Gastroesophageal sphincter (tissue), 4 donors: Measurements from ENCODE around the gene SHC4. TPM values are rescaled to one million over a fixed set of nuclear protein-coding genes. Genes with fewer than 3 reads are reported as not detected.

Experiments used
- ATAC-seq: fragments of 150-250 bp; one replicate; pipeline ENCODE4 v1.9.1; 2016; ENCODE audit warnings: mild to moderate bottlenecking, moderate library complexity
- H3K27ac ChIP-seq, 4 donors: fragments of 200-600 bp; sonication (generic) in 3 of 4; 1 replicate in 3 of 4; 2 replicates in 1 of 4; pipeline ENCODE4 v1.5.1; 2016 to 2019
- H3K27me3 ChIP-seq: fragments of 200-600 bp; sonication (generic); one replicate; pipeline ENCODE4 v1.5.1; 2019
- H3K36me3 ChIP-seq, 2 donors: fragments of 200-600 bp; sonication (generic); one replicate each; pipeline ENCODE4 v1.5.1; 2019; ENCODE audit warnings: control low read depth in 1 of 2
- H3K4me1 ChIP-seq, 3 donors: fragments of 200-600 bp; sonication (generic); 1 replicate in 2 of 3; 2 replicates in 1 of 3; pipeline ENCODE4 v1.5.1; 2016 to 2019; ENCODE audit warnings: control low read depth in 2 of 3
- H3K4me3 ChIP-seq, 2 donors: fragments of 200-600 bp; sonication (generic); one replicate each; pipeline ENCODE4 v1.5.1; 2019; ENCODE audit warnings: mild to moderate bottlenecking in 1 of 2, moderate library complexity in 1 of 2
- H3K9me3 ChIP-seq, 3 donors: fragments of 200-600 bp; sonication (generic); one replicate each; pipeline ENCODE4 v1.5.1; 2017 to 2019; ENCODE audit warnings: control low read depth in 2 of 3
- EP300 ChIP-seq: sonication (generic); formaldehyde crosslinking; IDR thresholded peaks from one replicate; pipeline ENCODE4 v1.6.1; 2017; ENCODE audit warnings: antibody characterized with exemption, mild to moderate bottlenecking
- POLR2A ChIP-seq, 2 donors: fragments of 450-650 bp; IDR thresholded peaks; one replicate each; pipeline ENCODE4 v1.6.1; 2017; ENCODE audit warnings: antibody characterized with exemption in 2 of 2, mild to moderate bottlenecking in 2 of 2, moderate library complexity in 1 of 2
- POLR2AphosphoS5 ChIP-seq: sonication (generic); formaldehyde crosslinking; IDR thresholded peaks from one replicate; pipeline ENCODE4 v1.6.1; 2017; ENCODE audit warnings: antibody characterized with exemption
- WGBS, 2 donors: methylation state at CpG; one replicate each; pipeline ENCODE4 v1.1.5; 2018; ENCODE audit warnings: low coverage in 1 of 2; 5-methylcytosine and 5-hydroxymethylcytosine counted together
- total RNA-seq, 4 donors: library from RNA; depleted of rRNA; stranded (reverse); fragments of >200 nt; gene quantifications; one replicate each; pipeline ENCODE4 v1.1.0, GENCODE V29; 2016
- TF ChIP-seq, protein P1 (sequence below), 4 experiments: fragments of 200-600 bp in 2 of 4; fragments of 450-650 bp in 2 of 4; sonication (generic) in 1 of 4; IDR thresholded peaks; one replicate each; pipeline ENCODE4 v1.5.1; 2017 to 2019; ENCODE audit warnings: antibody characterized with exemption in 4 of 4, mild to moderate bottlenecking in 2 of 4, moderate library complexity in 2 of 4

The SHC4 gene
- total RNA-seq, 4 donors from 2014 or later = 1.4 to 4.2 (median 2.1) TPM

DNA sequence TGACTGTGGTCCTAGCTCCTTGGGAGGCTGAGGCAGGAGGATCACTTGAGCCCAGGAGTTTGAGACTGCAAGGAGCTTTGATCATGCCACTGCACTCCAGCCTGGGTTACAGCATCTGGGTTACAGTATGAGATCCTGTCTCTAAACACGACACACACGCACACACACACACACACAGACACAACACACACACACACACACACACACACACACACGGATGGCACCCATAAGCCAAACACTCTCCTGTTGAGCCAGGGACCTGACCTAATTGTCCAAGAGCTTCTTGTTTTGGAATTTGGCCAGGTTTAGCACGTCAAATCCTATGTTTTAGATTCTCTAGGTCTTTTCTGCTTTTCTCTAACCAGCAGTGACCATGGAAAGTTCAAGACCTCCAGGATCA lies 59.0 kb downstream of the SHC4 start:
- Histone ChIP-seq H3K4me1 (no peaks in the 10 kb centered on the region), H3K9me3 (no peaks in the 10 kb centered on the region), H3K36me3 (no peaks in the 10 kb centered on the region), H3K27me3 (no peaks in the 10 kb centered on the region), H3K4me3 (no peak overlapping the region), H3K27ac (no peak overlapping the region)
- TF ChIP-seq EP300 (no peak), POLR2A (IDR thresholded peaks at IDR 0.05) (no peak), POLR2AphosphoS5 (no peak)
- TF ChIP-seq, protein P1, sequence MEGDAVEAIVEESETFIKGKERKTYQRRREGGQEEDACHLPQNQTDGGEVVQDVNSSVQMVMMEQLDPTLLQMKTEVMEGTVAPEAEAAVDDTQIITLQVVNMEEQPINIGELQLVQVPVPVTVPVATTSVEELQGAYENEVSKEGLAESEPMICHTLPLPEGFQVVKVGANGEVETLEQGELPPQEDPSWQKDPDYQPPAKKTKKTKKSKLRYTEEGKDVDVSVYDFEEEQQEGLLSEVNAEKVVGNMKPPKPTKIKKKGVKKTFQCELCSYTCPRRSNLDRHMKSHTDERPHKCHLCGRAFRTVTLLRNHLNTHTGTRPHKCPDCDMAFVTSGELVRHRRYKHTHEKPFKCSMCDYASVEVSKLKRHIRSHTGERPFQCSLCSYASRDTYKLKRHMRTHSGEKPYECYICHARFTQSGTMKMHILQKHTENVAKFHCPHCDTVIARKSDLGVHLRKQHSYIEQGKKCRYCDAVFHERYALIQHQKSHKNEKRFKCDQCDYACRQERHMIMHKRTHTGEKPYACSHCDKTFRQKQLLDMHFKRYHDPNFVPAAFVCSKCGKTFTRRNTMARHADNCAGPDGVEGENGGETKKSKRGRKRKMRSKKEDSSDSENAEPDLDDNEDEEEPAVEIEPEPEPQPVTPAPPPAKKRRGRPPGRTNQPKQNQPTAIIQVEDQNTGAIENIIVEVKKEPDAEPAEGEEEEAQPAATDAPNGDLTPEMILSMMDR (IDR thresholded peaks at IDR 0.05) = no peak
- WGBS, 2 donors = 75 to 97% methylated on average over 2 to 3 of the region's 4 CpGs
- ATAC-seq = no peak

DNA sequence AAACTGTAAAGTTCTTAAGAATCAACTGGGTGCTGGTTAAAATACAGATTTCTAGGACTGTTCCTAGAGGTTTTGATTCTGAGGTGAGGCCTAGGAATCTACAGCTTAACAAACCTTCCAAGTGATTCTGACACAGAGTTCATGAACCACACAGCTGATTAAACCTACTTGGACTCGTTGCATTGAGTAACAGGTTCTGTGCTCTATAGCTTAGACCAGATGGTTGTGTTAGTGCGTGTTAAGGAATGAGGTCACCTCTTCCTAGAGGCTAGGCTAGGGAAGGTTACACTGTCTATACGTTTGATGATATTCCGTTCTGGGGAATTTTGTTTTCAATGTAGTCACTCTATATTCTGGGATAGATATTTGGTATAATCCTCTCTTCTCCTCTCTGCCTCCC lies 63.9 kb downstream of the SHC4 start:
- Histone ChIP-seq H3K36me3 (no peaks in the 10 kb centered on the region), H3K4me3 (no peak overlapping the region), H3K27me3 (no peaks in the 10 kb centered on the region), H3K9me3 (no peaks in the 10 kb centered on the region), H3K27ac (no peak overlapping the region), H3K4me1 (no peaks in the 10 kb centered on the region)
- TF ChIP-seq POLR2A (IDR thresholded peaks at IDR 0.05) = no peak
- no peak for TF ChIP-seq EP300
- TF ChIP-seq, protein P1 (IDR thresholded peaks at IDR 0.05) = no peak
- 92 to 93% methylated on average over 4 of the region's 4 CpGs for WGBS, 2 donors
- ATAC-seq = no peak

DNA sequence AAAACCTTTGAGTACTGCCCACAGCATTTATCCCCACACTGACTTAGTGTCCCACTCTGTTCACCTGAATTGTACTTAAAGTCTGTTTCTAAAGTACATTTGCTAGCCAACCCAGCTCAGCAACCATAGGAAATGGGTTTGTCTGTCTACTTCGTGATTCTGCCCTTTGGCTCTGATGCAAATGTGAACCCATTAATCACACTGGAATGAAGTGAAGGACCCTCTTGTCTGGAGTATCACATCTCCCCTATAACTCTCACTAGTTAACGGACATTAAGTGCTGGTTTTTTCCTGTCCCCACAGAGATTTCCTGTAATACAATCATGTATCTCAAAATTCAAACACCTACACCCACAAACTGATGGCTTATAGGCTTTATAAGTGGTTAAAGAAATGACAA lies 65.3 kb downstream of the SHC4 start:
- TF ChIP-seq POLR2A (IDR thresholded peaks at IDR 0.05) (no peak), POLR2AphosphoS5 (no peak), EP300 (no peak)
- TF ChIP-seq, protein P1 (IDR thresholded peaks at IDR 0.05) = no peak
- Histone ChIP-seq H3K4me3 (no peak overlapping the region), H3K27ac (peak overlapping the region in 3 of 4 donors; percentile 21 to 74 (median 71)), H3K27me3 (no peaks in the 10 kb centered on the region), H3K9me3 (no peaks in the 10 kb centered on the region), H3K4me1 (no peaks in the 10 kb centered on the region), H3K36me3 (no peaks in the 10 kb centered on the region)
- WGBS, 2 donors = 65 to 86% methylated on average over 1 to 2 of the region's 2 CpGs
- ATAC-seq = no peak

DNA sequence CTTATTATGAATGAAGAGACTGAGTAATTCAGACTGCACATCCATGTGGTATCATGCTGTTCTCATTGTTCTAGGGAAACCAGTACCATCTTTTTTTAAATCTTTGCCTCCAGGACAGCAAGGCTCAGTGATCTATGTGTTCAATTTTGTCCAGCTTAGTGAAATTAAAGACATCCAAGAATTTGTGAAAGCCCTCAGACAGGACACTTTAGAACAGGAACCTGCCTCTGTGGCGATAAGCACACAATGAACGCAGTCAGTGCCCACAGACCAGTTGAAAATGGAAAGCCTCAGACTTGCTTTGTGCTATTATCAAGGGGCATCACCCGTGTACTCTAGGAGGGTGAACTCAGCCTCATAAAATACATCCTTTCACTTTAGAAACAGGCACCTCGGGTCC lies 65.7 kb downstream of the SHC4 start:
- Histone ChIP-seq H3K27ac (peak overlapping the region in 3 of 4 donors; percentile 21 to 74 (median 71)), H3K4me3 (no peak overlapping the region), H3K27me3 (no peaks in the 10 kb centered on the region), H3K4me1 (no peaks in the 10 kb centered on the region), H3K9me3 (no peaks in the 10 kb centered on the region), H3K36me3 (no peaks in the 10 kb centered on the region)
- ATAC-seq = no peak
- TF ChIP-seq, protein P1 (IDR thresholded peaks at IDR 0.05) = no peak
- TF ChIP-seq EP300 (no peak), POLR2A (IDR thresholded peaks at IDR 0.05) (no peak), POLR2AphosphoS5 (no peak)
- WGBS, 2 donors = 76 to 100% methylated on average over 1 to 4 of the region's 4 CpGs

DNA sequence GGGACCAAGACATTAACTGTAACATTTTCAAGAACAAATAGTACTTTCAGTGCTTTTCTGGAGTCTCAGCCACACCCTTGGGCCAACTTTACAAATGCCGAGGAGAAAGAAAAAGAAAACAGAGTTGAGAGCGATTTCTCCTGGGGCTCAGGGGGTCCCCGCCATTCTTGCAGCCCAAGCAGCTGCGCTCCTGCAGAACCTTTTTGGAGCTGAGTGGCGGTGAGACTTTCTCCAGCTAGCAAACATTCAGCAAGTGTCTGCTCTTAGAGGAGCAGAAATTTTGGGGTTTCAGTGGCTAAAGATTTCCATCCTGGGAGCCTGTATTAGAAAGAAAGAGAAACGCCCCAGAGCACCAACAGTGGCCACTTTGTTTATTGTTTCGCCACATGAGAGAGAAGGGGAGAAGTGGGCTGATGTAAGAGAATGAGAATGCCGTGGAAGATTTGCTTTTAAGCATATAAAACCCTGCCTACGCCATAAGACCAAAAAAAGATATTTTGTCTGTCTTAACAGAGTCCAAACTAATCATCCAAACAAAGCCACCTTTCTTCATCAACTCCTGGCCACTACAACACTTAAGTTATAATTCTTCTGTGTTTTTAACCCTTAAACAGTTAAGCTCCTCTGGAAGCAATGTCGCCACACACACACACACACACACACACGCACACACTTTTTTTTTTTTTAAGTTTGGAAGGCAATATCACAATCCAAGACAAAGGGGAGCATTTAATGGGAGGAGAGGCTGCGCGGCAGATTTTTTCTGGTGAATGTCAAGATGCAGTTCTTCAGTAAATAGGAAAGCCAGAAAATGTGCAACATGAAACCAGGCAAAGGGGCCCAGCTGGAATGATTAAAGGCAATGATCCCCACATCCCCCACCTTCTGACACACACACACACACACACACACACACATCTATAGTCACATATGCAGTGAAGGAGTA lies 66.6 kb downstream of the SHC4 start:
- TF ChIP-seq POLR2AphosphoS5 (no peak), EP300 (no peak), POLR2A (IDR thresholded peaks at IDR 0.05) (no peak)
- TF ChIP-seq, protein P1 (IDR thresholded peaks at IDR 0.05) = no peak
- Histone ChIP-seq H3K27ac (peak overlapping the region in 3 of 4 donors; percentile 69 to 74 (median 71)), H3K27me3 (no peaks in the 10 kb centered on the region), H3K4me1 (no peaks in the 10 kb centered on the region), H3K36me3 (no peaks in the 10 kb centered on the region), H3K4me3 (peak overlapping the region in 1 of 2 donors; percentile 35), H3K9me3 (no peaks in the 10 kb centered on the region)
- peak; percentile 74 for ATAC-seq
- WGBS, 2 donors = 28 to 30% methylated on average over 11 to 12 of the region's 13 CpGs
